ENCODE data around the gene MCIDAS.

DNA sequence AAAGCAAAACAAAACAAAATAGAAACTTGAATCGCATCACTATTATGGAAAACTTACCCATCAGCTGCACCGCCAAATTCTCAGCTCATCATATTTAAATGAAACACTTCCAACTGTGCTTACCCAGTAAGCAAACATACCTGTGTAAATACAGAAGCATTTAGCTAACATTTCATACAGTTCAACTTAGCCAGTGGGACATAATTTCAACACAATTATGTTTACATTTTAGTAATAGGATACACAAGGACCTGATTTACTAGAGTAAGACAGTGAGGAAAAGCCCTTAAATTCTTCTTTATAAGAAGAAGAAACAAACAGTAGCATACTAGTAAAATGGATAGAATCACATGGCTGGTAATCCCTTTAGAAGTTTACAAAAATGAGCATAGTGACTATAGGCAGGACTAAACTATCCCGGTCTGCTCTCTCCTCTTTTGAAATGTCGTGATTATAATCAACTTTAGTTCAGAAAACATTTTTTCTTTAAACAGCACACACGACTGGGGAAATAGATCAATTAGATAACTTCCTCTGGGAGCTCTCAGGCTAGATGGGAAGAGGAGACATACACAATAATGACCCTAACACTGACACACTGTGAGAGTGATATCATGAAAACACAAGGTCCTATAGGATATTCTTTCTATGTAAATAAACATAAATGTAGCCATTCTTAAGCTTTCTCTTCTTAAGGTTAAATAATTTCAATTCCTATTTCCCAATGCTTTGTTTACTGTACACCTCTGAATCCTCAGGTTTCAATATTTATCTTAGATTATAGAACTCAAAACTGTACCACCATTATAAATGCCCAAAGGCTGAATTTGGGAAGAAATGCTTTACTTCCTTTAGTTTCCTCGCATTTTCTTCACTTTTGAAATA, 38.2 kb downstream of the MCIDAS start:
- TF ChIP-seq, protein P1, sequence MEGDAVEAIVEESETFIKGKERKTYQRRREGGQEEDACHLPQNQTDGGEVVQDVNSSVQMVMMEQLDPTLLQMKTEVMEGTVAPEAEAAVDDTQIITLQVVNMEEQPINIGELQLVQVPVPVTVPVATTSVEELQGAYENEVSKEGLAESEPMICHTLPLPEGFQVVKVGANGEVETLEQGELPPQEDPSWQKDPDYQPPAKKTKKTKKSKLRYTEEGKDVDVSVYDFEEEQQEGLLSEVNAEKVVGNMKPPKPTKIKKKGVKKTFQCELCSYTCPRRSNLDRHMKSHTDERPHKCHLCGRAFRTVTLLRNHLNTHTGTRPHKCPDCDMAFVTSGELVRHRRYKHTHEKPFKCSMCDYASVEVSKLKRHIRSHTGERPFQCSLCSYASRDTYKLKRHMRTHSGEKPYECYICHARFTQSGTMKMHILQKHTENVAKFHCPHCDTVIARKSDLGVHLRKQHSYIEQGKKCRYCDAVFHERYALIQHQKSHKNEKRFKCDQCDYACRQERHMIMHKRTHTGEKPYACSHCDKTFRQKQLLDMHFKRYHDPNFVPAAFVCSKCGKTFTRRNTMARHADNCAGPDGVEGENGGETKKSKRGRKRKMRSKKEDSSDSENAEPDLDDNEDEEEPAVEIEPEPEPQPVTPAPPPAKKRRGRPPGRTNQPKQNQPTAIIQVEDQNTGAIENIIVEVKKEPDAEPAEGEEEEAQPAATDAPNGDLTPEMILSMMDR (IDR thresholded peaks at IDR 0.05 in 8 of 11, conservative IDR thresholded peaks at IDR 0.05 in 3 of 11), result no peak
- TF ChIP-seq POLR2AphosphoS5 (IDR thresholded peaks at IDR 0.05), result no peak
- TF ChIP-seq POLR2A (IDR thresholded peaks at IDR 0.05), result no peak
